ENCODE data around the gene EML3. TPM values are rescaled to one million over a fixed set of nuclear protein-coding genes. Genes with fewer than 3 reads are reported as not detected.

The EML3 gene
- total RNA-seq, 1 experiment from 2014 or later = 88.8 TPM

DNA sequence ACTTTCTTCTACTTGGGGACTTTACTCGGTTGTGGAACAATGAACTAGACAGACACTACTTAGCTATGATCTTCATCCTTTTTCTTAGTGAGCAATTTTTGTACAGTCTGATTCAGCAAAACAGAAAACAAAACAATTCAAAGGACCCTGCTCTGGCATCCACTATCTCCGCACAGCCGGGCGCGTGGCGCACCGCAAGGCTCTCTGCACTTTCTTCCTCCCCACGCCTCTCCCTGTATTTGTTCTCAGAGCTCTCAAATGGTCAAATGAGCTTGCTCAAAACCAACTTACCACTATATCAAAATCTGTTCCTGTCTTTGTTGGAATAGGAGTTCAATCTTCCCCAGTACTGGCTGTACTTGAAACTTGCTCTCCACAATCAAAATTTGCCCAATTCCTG lies 46.3 kb downstream of the EML3 start:
- ATAC-seq (no peak), DNase-seq (ENCODE audit: low read depth, low spot score) (no peak)
- H3K4me3 ChIP-seq (ENCODE audit: low read depth in 2 of 2, low read length in 2 of 2) = no peak overlapping the region
- TF ChIP-seq, protein P1, sequence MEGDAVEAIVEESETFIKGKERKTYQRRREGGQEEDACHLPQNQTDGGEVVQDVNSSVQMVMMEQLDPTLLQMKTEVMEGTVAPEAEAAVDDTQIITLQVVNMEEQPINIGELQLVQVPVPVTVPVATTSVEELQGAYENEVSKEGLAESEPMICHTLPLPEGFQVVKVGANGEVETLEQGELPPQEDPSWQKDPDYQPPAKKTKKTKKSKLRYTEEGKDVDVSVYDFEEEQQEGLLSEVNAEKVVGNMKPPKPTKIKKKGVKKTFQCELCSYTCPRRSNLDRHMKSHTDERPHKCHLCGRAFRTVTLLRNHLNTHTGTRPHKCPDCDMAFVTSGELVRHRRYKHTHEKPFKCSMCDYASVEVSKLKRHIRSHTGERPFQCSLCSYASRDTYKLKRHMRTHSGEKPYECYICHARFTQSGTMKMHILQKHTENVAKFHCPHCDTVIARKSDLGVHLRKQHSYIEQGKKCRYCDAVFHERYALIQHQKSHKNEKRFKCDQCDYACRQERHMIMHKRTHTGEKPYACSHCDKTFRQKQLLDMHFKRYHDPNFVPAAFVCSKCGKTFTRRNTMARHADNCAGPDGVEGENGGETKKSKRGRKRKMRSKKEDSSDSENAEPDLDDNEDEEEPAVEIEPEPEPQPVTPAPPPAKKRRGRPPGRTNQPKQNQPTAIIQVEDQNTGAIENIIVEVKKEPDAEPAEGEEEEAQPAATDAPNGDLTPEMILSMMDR (IDR thresholded peaks at IDR 0.05) = no peak
- TF ChIP-seq POLR2AphosphoS5 (IDR thresholded peaks at IDR 0.05; ENCODE audit: low read depth, low read length) (no peak), TCF7L2 (IDR thresholded peaks at IDR 0.05; ENCODE audit: low read depth, low read length) (no peak), SIN3A (IDR thresholded peaks at IDR 0.05; ENCODE audit: borderline replicate concordance, insufficient read depth, low read depth, low read length) (no peak)
- TF ChIP-seq, protein P2, sequence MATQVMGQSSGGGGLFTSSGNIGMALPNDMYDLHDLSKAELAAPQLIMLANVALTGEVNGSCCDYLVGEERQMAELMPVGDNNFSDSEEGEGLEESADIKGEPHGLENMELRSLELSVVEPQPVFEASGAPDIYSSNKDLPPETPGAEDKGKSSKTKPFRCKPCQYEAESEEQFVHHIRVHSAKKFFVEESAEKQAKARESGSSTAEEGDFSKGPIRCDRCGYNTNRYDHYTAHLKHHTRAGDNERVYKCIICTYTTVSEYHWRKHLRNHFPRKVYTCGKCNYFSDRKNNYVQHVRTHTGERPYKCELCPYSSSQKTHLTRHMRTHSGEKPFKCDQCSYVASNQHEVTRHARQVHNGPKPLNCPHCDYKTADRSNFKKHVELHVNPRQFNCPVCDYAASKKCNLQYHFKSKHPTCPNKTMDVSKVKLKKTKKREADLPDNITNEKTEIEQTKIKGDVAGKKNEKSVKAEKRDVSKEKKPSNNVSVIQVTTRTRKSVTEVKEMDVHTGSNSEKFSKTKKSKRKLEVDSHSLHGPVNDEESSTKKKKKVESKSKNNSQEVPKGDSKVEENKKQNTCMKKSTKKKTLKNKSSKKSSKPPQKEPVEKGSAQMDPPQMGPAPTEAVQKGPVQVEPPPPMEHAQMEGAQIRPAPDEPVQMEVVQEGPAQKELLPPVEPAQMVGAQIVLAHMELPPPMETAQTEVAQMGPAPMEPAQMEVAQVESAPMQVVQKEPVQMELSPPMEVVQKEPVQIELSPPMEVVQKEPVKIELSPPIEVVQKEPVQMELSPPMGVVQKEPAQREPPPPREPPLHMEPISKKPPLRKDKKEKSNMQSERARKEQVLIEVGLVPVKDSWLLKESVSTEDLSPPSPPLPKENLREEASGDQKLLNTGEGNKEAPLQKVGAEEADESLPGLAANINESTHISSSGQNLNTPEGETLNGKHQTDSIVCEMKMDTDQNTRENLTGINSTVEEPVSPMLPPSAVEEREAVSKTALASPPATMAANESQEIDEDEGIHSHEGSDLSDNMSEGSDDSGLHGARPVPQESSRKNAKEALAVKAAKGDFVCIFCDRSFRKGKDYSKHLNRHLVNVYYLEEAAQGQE (IDR thresholded peaks at IDR 0.05; ENCODE audit: insufficient read depth in 1 of 2, low read depth in 2 of 2, low read length in 1 of 2) = no peak
- CTCF ChIA-PET = no interaction called here
- intact Hi-C loops (cut with micrococcal nuclease; ENCODE audit: unreplicated experiment) = no loop called here
- POLR2A ChIA-PET = interaction anchor here (0.6 kb wide), 1 partner anchor 56 kb away, joined by 3 read pairs; the partner anchor contains the start of gene B3GAT3
- no peaks in the 10 kb centered on the region for H3K27me3 ChIP-seq (ENCODE audit: control insufficient read depth, insufficient read depth, low read length)
- peaks cover 27% of the 10 kb centered on the region for H3K36me3 ChIP-seq (ENCODE audit: control insufficient read depth, insufficient read depth, low read length)
- H3K27ac ChIP-seq (ENCODE audit: low read length) = peak overlapping the region; percentile 41
- in situ Hi-C loops (cut with HindIII; ENCODE audit: low pct_unique_long_range_greater_than_20kb, low sequenced_read_pairs) = no loop called here
- no peaks in the 10 kb centered on the region for H3K9me3 ChIP-seq (ENCODE audit: control insufficient read depth, insufficient read depth, low read depth, low read length)
- H3K4me1 ChIP-seq (ENCODE audit: control insufficient read depth, insufficient read depth, low read length) = peaks cover 50% of the 10 kb centered on the region
- BruUV-seq (replicated peaks) = TSS peak; percentile 32

DNA sequence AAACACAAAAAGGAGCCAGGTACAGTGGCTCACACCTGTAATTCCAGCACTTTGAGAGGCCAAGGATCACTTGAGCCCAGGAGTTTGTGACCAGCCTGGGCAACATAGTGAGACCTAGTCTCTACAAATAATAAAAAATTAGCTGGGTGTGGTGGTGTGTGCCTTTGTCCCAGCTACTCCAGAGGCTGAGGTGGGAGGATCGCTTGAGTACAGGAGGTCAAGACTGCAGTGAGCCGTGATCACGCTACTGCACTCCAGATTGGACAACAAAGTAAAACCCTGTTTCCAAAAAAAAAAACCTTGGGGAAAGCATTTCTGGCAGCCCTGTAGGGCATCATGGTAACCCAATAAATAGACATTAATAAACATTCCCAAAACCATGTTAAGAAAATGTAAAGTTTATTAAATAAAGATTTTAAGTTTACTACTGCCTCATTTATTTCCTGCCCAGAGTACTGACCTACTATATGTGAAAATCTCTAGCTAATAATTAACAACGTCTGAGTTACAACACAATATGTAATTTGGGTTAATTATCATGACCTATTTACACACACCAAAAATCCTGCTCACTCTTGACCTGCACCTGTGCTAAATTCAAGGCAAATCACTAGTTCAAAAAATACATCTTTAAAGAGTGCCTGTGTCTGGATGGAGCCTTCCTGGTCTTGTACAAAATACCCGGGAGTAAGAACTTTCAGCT lies 47.3 kb downstream of the EML3 start:
- no TSS peak for BruUV-seq (replicated peaks)
- in situ Hi-C loops (cut with HindIII; ENCODE audit: low pct_unique_long_range_greater_than_20kb, low sequenced_read_pairs) = no loop called here
- peaks cover 53% of the 10 kb centered on the region for H3K4me1 ChIP-seq (ENCODE audit: control insufficient read depth, insufficient read depth, low read length)
- TF ChIP-seq SIN3A (IDR thresholded peaks at IDR 0.05; ENCODE audit: borderline replicate concordance, insufficient read depth, low read depth, low read length) (no peak), TCF7L2 (IDR thresholded peaks at IDR 0.05; ENCODE audit: low read depth, low read length) (no peak), POLR2AphosphoS5 (IDR thresholded peaks at IDR 0.05; ENCODE audit: low read depth, low read length) (no peak)
- TF ChIP-seq, protein P2 (IDR thresholded peaks at IDR 0.05; ENCODE audit: insufficient read depth in 1 of 2, low read depth in 2 of 2, low read length in 1 of 2) = no peak
- TF ChIP-seq, protein P1 (IDR thresholded peaks at IDR 0.05) = no peak
- POLR2A ChIA-PET = interaction anchor here (0.7 kb wide), 1 partner anchor 23 kb away, joined by 3 read pairs; no protein-coding TSS in a partner anchor
- DNase-seq (ENCODE audit: low read depth, low spot score) = no peak
- no peaks in the 10 kb centered on the region for H3K9me3 ChIP-seq (ENCODE audit: control insufficient read depth, insufficient read depth, low read depth, low read length)
- peak overlapping the region; percentile 41 for H3K27ac ChIP-seq (ENCODE audit: low read length)
- CTCF ChIA-PET = interaction anchor here (0.6 kb wide), 1 partner anchor 47 kb away, joined by 7 read pairs; no protein-coding TSS in a partner anchor
- no peaks in the 10 kb centered on the region for H3K27me3 ChIP-seq (ENCODE audit: control insufficient read depth, insufficient read depth, low read length)
- intact Hi-C loops (cut with micrococcal nuclease; ENCODE audit: unreplicated experiment) = no loop called here
- H3K36me3 ChIP-seq (ENCODE audit: control insufficient read depth, insufficient read depth, low read length) = peaks cover 23% of the 10 kb centered on the region
- H3K4me3 ChIP-seq (ENCODE audit: low read depth in 2 of 2, low read length in 2 of 2) = no peak overlapping the region
- no peak for ATAC-seq
